Choroid plexus epithelial cell (primary cell): ENCODE measurements around the gene ZNF768.
"Not testable (repeated sequence)": the region's sequence is repeated elsewhere in the genome, so short reads cannot be mapped to it uniquely, and the experiment has no call there.

Source experiments
- DNase-seq: peaks from one replicate; pipeline ENCODE4 v3.0.0-alpha.2; 2010; ENCODE audit warnings: low read depth
- H3K4me3 ChIP-seq: 2 replicates; pipeline ENCODE4 v1.5.1; 2011; ENCODE audit warnings: low read depth, mild to moderate bottlenecking, control low read depth, low read length, moderate library complexity
- TF ChIP-seq, protein P1 (sequence below): conservative IDR thresholded peaks from 2 replicates; pipeline ENCODE4 v1.5.1; 2011; ENCODE audit warnings: low read depth, mild to moderate bottlenecking, control low read depth, inconsistent platforms, low read length, moderate library complexity

ZNF768 gene

DNA sequence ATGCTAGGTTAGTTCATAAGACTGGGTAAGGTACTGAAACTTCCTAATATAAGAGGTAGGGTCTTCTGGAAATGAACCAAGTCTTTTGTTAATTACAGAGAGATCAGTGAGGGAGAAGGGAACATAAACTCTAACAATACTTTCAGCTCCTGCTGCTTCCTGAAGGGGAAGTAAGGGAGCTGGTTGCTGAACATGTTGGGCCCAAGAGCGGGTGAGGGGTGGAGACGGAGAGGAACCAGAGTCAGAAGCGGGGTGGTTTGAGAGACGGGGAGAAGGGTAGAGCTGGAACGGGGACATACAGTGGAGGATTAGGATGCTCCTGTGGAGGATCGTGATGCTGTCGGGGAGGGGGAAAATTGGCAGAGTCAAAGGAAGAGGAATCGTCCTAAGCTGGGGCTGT lies 19.7 kb upstream of the ZNF768 start:
- no peak overlapping the region for H3K4me3 ChIP-seq
- DNase-seq, result no peak
- TF ChIP-seq, protein P1, sequence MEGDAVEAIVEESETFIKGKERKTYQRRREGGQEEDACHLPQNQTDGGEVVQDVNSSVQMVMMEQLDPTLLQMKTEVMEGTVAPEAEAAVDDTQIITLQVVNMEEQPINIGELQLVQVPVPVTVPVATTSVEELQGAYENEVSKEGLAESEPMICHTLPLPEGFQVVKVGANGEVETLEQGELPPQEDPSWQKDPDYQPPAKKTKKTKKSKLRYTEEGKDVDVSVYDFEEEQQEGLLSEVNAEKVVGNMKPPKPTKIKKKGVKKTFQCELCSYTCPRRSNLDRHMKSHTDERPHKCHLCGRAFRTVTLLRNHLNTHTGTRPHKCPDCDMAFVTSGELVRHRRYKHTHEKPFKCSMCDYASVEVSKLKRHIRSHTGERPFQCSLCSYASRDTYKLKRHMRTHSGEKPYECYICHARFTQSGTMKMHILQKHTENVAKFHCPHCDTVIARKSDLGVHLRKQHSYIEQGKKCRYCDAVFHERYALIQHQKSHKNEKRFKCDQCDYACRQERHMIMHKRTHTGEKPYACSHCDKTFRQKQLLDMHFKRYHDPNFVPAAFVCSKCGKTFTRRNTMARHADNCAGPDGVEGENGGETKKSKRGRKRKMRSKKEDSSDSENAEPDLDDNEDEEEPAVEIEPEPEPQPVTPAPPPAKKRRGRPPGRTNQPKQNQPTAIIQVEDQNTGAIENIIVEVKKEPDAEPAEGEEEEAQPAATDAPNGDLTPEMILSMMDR, result no peak

DNA sequence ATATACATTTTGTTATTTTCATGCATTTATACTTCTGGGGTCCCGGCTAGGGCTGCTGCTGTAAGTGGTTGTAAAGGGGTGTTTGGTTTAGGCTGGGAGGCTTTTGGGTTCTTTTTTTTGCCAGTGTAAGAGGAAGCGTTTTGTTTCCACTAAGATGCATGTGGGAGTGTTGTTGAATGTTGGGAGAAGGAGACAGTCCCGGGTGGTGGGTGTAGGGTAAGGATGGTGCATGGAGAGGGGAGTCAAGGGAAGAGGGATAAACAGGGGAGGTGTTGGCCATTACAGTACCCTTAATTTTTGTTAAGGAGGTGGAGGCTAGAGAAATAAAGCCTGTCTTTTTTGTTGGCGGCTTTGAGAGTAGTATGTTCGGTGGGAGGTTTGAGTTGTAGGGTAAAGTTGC lies 16.7 kb upstream of the ZNF768 start:
- DNase-seq, result no peak
- TF ChIP-seq, protein P1, result no peak
- H3K4me3 ChIP-seq, result no peak overlapping the region

DNA sequence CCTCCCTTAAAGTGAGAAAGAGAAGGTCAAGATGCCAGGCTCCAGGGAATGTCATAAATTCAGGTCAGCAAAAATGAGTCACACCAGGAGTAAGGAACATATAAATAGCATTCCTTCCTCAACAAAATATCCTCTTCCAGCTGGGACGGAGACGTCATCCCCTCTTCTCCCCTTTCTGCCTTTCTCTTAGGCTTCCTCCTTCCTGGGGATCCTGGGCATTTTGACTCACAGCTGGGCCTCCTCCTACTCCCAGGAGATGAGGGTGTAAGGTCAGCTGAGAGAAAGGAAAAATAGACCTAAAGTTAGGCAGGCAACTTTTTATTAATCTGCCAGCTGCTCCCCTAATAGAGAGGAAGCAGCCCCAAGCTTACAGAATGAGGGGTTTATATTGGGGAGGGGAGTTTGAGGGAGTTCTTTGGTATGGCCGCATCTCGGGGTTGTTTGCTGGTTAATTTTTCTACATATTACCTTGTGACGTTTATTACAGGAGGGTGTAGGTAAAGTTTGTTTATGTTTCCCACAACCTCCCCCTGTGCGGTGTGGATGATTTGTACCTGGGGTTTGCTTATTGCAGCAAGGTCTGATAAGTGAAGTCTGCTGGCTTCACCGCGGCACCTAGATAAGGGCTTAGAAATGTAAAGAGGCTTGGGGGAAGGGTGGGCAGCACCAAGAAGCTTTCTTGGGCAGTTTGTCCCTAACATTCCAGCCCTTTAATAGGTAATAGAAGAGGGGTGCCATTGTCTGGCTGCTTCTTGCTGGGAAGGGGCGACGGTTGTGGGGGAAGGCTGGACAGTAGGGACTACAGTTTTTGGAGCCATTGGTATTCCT lies 15.3 kb upstream of the ZNF768 start:
- DNase-seq, result peak; percentile 44
- TF ChIP-seq, protein P1, result no peak
- no peak overlapping the region for H3K4me3 ChIP-seq

DNA sequence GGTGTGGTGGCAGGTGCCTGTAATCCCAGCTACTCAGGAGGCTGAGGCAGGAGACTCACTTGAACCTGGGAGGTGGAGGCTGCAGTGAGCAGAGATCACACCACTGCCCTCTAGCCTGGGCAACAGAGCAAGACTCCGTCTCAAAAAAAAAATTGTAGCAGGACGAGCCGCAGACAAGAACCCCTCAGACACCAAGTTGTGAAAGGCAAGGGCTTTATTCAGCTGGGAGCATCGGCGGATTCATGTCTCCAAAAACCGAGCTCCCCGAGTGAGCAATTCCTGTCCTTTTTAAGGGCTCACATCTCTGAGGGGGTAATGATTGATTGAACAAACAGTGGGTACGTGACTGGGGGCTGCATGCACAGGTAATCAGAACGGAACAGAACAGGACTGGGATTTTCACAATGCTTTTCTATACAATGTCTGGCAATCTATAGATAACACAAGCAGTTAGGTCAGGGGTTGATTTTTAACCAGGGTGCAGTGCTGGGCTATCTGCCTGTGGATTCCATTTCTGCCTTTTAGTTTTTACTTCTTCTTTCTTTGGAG lies 14.6 kb upstream of the ZNF768 start:
- H3K4me3 ChIP-seq, DNase-seq: not testable (repeated sequence)

DNA sequence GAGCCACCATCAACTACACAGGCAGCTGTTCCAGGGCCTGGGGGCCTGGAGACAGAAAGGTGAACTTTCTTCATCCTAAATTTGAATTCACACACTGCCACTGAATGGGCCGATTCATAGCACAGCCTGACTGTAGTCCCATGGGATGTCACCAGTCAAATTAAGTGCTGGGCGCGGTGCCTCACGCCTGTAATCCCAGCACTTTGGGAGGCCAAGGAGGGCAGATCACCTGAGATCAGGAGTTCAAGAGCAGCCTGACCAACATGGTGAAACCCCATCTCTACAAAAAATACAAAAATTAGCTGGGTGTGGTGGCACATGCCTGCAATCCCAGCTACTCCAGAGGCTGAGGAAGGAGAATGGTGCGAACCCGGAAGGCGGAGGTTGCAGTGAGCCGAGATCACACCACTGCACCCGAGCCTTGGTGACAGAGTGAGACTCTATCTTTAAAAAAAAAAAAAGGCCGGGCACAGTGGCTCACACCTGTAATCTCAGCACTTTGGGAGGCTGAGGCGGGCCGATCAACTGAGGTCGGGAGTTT lies 13.7 kb upstream of the ZNF768 start:
- not testable (repeated sequence) for DNase-seq, H3K4me3 ChIP-seq

DNA sequence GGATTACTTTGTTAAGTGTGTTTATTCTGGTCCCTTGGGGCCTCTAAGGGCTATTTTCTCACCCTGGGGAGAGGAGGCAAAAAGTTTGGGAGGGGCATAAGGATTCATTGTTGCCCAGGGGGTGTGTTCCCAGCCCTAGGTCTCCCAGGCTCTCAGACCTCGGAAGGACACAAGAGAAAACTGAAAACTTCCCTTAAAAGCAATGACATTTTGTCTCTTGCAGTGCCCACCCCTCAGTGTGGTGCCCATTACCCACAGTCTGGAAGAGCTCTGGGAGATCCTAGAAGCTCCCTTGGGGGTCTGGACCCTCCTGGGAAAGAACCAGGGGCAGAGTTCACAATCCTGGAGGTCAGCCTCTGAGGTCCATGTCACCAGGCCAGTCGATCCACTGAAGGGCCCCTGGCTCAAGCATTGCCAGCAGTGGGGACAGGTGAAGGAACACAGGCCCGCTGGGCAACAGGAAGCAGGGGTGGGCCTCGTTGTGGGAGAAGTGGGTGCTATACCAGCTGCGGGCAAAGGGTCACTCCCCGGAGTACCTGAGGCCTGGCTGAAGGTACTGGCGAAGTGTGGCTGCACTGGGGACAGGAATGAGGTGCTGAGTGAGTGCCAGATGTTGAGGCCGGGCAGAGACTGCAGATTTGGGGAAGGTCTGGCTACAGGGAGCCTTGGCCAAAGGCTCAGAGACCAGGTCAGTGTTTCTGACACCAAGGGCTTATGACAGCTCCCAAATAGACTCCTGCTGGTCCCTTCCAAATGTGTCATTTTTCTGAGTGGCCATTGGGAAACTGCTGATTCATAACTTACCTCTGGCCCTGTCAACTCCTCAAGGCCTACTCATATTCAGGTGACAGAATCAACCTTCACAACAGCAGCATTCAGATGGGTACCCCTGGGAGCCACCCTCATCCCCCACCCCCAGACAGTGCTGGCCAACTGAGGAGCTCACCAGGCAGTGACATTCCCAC lies 12.9 kb upstream of the ZNF768 start:
- no peak overlapping the region for H3K4me3 ChIP-seq
- TF ChIP-seq, protein P1, result no peak

DNA sequence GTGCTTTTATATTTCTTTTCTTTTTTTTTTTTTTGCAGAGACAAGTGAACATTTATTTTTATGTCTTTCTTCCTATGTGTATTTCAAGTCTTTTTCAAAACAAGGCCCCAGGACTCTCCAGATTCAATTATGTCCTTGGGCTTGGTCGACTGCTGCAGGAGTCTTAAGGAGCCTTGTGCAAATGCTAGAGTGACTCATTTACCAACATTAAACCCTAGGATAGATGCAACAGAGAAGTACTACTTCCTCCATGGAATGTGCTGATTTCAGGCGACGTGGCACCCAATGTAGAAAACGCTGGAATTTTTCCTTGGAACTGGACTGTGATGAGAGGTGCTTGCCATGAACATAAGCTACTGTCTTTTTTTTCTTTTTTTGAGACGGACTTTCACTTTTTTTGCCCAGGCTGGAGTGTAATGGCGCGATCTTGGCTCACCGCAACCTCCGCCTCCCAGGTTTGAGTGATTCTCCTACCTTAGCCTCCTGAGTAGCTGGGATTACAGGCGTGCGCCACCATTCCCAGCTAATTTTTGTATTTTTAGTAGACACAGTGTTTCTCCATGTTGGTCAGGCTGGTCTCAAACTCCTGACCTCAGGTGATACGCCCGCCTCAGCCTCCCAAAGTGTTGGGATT lies 10.1 kb upstream of the ZNF768 start:
- not testable (repeated sequence) for DNase-seq, H3K4me3 ChIP-seq

More for the DNA sequence above, 12.9 kb upstream of the ZNF768 start:
- DNase-seq, result no peak

DNA sequence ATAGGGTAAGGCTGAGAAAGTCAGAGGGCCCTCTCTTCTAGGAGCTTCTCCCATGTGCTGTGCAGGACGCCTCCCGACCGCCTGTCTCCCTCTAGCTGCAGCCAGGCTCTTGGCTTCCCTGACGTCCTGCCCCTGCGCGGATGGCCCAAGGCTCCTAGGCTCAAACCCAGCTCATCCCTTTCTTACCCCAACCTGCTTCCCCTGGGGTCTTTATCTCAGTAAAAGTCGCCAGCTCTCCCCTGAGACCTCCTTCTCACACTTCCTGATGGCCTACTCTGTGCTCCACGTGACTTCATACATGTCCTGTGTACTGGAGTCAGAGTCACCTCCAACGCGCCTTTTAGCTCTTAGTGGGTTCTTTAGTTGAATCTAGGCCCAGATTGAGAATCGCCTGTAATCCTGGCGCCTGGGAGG lies 9.4 kb upstream of the ZNF768 start:
- TF ChIP-seq, protein P1, result peak; percentile 90
- peak; percentile 88 for DNase-seq
- peak overlapping the region; percentile 77 for H3K4me3 ChIP-seq
